Neural cell (in vitro differentiated cells): ENCODE results near the gene STC2.

Experiments used
- CTCF ChIP-seq: fragments of 450-650 bp; IDR thresholded peaks from 2 replicates; pipeline ENCODE4 v1.5.1; 2014; ENCODE audit warnings: antibody characterized with exemption, mild to moderate bottlenecking, moderate library complexity; ENCODE audit not compliant: poor library complexity, severe bottlenecking
- EP300 ChIP-seq: fragments of 450-650 bp; conservative IDR thresholded peaks from 2 replicates; pipeline ENCODE4 v1.6.1; 2014; ENCODE audit warnings: antibody characterized with exemption, mild to moderate bottlenecking, moderate library complexity; ENCODE audit not compliant: poor library complexity, severe bottlenecking
- EZH2 ChIP-seq: fragments of 200-600, 300-800 bp; shearing (Covaris generic), sonication (generic); IDR thresholded peaks from 2 replicates; pipeline ENCODE4 v1.6.1; 2014; ENCODE audit warnings: antibody characterized with exemption, low read length, borderline replicate concordance, mild to moderate bottlenecking; ENCODE audit not compliant: insufficient read depth, poor library complexity, severe bottlenecking
- MXI1 ChIP-seq: fragments of 450-650 bp; conservative IDR thresholded peaks from 2 replicates; pipeline ENCODE4 v1.6.1; 2014; ENCODE audit warnings: antibody characterized with exemption, mild to moderate bottlenecking; ENCODE audit not compliant: poor library complexity, severe bottlenecking
- POLR2AphosphoS5 ChIP-seq: IDR thresholded peaks from 2 replicates; pipeline ENCODE4 v1.6.1; 2012
- RAD21 ChIP-seq: fragments of 450-650 bp; conservative IDR thresholded peaks from 2 replicates; pipeline ENCODE4 v1.6.1; 2014; ENCODE audit warnings: antibody characterized with exemption, mild to moderate bottlenecking, moderate library complexity
- REST ChIP-seq: IDR thresholded peaks from 2 replicates; pipeline ENCODE4 v1.6.1; 2012; ENCODE audit warnings: borderline replicate concordance
- SMC3 ChIP-seq: fragments of 450-650 bp; conservative IDR thresholded peaks from 2 replicates; pipeline ENCODE4 v1.6.1; 2014; ENCODE audit warnings: antibody characterized with exemption, mild to moderate bottlenecking, moderate library complexity; ENCODE audit not compliant: poor library complexity
- TAF1 ChIP-seq: IDR thresholded peaks from 2 replicates; pipeline ENCODE4 v1.6.1; 2012; ENCODE audit warnings: low read depth

GRCh38 chr5:173295796-173296195, 32.4 kb downstream of the STC2 start:
- TF ChIP-seq CTCF = no peak
- no peak for TF ChIP-seq RAD21
- TF ChIP-seq POLR2AphosphoS5 = no peak
- TF ChIP-seq EP300 = no peak
- no peak for TF ChIP-seq EZH2
- TF ChIP-seq TAF1 = no peak
- no peak for TF ChIP-seq REST
- TF ChIP-seq SMC3 = no peak
- no peak for TF ChIP-seq MXI1
